Measurements from ENCODE around the gene CCDC171.
A peak's percentile ranks its signal among the peaks of the same experiment; 100 is the strongest.
"Not testable (repeated sequence)": the region's sequence is repeated elsewhere in the genome, so short reads cannot be mapped to it uniquely, and the experiment has no call there.

The CCDC171 gene

GRCh38 chr9:15570769-15571168 lies 17.9 kb downstream of the CCDC171 start:
- peak; percentile 67 for DNase-seq

GRCh38 chr9:15572200-15572770 lies 19.4 kb downstream of the CCDC171 start:
- DNase-seq: peak; percentile 61

- no peak for DNase-seq
These were observed 23.7 kb downstream of the CCDC171 start for GRCh38 chr9:15576350-15577050.

GRCh38 chr9:15578714-15579113 lies 25.9 kb downstream of the CCDC171 start:
- no peak for DNase-seq

- DNase-seq: no peak
These were observed 31.5 kb downstream of the CCDC171 start for GRCh38 chr9:15584379-15584778.

GRCh38 chr9:15592317-15592716 lies 39.5 kb downstream of the CCDC171 start:
- DNase-seq: no peak

GRCh38 chr9:15592940-15593339 lies 40.1 kb downstream of the CCDC171 start:
- DNase-seq: not testable (repeated sequence)

GRCh38 chr9:15600666-15601330 lies 48.0 kb downstream of the CCDC171 start:
- DNase-seq: not testable (repeated sequence)

- peak; percentile 61 for DNase-seq
These were observed 54.0 kb downstream of the CCDC171 start for GRCh38 chr9:15606643-15607472.

GRCh38 chr9:15612962-15613361 lies 60.1 kb downstream of the CCDC171 start:
- no peak for DNase-seq

- DNase-seq: no peak
These were observed 64.9 kb downstream of the CCDC171 start for GRCh38 chr9:15617782-15618181.

GRCh38 chr9:15618540-15619331 lies 65.9 kb downstream of the CCDC171 start:
- DNase-seq: no peak

GRCh38 chr9:15622318-15622971 lies 69.6 kb downstream of the CCDC171 start:
- DNase-seq: no peak

- no peak for DNase-seq
These were observed 82.9 kb downstream of the CCDC171 start for GRCh38 chr9:15635752-15636151.

GRCh38 chr9:15640121-15640520 lies 87.3 kb downstream of the CCDC171 start:
- DNase-seq: no peak

- no peak for DNase-seq
These were observed 88.4 kb downstream of the CCDC171 start for GRCh38 chr9:15641291-15641690.

- peak; percentile 64 for DNase-seq
These were observed 89.6 kb downstream of the CCDC171 start for GRCh38 chr9:15642369-15642962.

- no peak for DNase-seq
These were observed 117.4 kb downstream of the CCDC171 start for GRCh38 chr9:15670246-15670645.

GRCh38 chr9:15670894-15671293 lies 118.1 kb downstream of the CCDC171 start:
- DNase-seq: no peak

- DNase-seq: no peak
These were observed 140.9 kb downstream of the CCDC171 start for GRCh38 chr9:15693701-15694100.

- DNase-seq: no peak
These were observed 144.1 kb downstream of the CCDC171 start for GRCh38 chr9:15696979-15697378.
